ENCODE data around the gene ARHGEF12. TPM values are rescaled to one million over a fixed set of nuclear protein-coding genes. Genes with fewer than 3 reads are reported as not detected.

Gene ARHGEF12
- total and polyA plus RNA-seq, 10 of the 15 experiments (the other 5 are each of a cell fraction or from before 2014, with no cell fraction given) = 2.7 to 40.8 (median 20.9) TPM

- no peak for TF ChIP-seq RB1 (IDR thresholded peaks at IDR 0.05; ENCODE audit: borderline replicate concordance)
Observed at GRCh38 chr11:120342226-120342625, 6.0 kb downstream of the ARHGEF12 start (continued).

DNA sequence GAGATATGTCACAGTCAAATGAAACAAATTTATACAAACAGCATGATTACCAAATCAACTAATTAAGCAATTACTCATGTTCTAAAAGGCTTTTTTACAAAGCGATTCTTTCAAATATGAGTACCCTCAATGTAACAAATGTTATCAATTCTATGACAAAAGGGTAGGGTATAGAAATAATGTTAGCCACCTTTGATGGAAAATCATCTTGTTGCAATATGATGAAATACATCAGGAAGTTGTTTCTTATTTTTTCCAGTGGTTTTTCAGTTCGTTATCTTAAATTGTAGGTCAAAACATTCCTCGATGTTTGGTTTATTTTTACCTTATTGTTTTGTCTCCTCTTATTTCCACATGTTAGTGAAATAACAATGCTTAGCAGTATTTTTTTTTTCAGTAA, 6.5 kb downstream of the ARHGEF12 start:
- WGBS (ENCODE audit: insufficient coverage, insufficient replicate concordance, low lambda C conversion rate, missing lambda C conversion rate) = 96% methylated on average over 3 of the region's 3 CpGs
- H3K36me3 ChIP-seq (ENCODE audit: control insufficient read depth in 2 of 2, insufficient read depth in 2 of 2, low read length in 1 of 2) = no peaks in the 10 kb centered on the region
- H3K9ac ChIP-seq (ENCODE audit: control insufficient read depth, insufficient read depth, low read length) = no peak overlapping the region
- H3K4me3 ChIP-seq = no peak overlapping the region
- intact Hi-C loops (cut with micrococcal nuclease; ENCODE audit: unreplicated experiment) = no loop called here
- no peaks in the 10 kb centered on the region; the same call in 1 of the 2 replicates for H4K20me1 ChIP-seq (ENCODE audit: control insufficient read depth, insufficient read depth)
- in situ Hi-C loops (cut with MboI) = no loop called here
- no peaks in the 10 kb centered on the region; the same call in 2 of the 3 replicates for H3K9me3 ChIP-seq (replicated peaks; ENCODE audit: control insufficient read depth, insufficient read depth, low read length)
- H3K79me2 ChIP-seq (ENCODE audit: control insufficient read depth, insufficient read depth, low read length) = peaks cover 64% of the 10 kb centered on the region
- BruUV-seq (replicated peaks) = no TSS peak
- no peak for FAIRE-seq
- no peak overlapping the region for H2AFZ ChIP-seq (ENCODE audit: control insufficient read depth, low read depth, low read length)
- no peaks in the 10 kb centered on the region for H3K27me3 ChIP-seq (replicated peaks in 1 of 2; ENCODE audit: control insufficient read depth in 2 of 2, insufficient read depth in 2 of 2, low read length in 1 of 2)
- no peak for TF ChIP-seq ZBED1 (IDR thresholded peaks at IDR 0.05; ENCODE audit: borderline replicate concordance)
- TF ChIP-seq, protein P1, sequence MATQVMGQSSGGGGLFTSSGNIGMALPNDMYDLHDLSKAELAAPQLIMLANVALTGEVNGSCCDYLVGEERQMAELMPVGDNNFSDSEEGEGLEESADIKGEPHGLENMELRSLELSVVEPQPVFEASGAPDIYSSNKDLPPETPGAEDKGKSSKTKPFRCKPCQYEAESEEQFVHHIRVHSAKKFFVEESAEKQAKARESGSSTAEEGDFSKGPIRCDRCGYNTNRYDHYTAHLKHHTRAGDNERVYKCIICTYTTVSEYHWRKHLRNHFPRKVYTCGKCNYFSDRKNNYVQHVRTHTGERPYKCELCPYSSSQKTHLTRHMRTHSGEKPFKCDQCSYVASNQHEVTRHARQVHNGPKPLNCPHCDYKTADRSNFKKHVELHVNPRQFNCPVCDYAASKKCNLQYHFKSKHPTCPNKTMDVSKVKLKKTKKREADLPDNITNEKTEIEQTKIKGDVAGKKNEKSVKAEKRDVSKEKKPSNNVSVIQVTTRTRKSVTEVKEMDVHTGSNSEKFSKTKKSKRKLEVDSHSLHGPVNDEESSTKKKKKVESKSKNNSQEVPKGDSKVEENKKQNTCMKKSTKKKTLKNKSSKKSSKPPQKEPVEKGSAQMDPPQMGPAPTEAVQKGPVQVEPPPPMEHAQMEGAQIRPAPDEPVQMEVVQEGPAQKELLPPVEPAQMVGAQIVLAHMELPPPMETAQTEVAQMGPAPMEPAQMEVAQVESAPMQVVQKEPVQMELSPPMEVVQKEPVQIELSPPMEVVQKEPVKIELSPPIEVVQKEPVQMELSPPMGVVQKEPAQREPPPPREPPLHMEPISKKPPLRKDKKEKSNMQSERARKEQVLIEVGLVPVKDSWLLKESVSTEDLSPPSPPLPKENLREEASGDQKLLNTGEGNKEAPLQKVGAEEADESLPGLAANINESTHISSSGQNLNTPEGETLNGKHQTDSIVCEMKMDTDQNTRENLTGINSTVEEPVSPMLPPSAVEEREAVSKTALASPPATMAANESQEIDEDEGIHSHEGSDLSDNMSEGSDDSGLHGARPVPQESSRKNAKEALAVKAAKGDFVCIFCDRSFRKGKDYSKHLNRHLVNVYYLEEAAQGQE (IDR thresholded peaks at IDR 0.05; ENCODE audit: low read depth, low read length) = no peak
- TF ChIP-seq RELA (IDR thresholded peaks at IDR 0.05; ENCODE audit: borderline replicate concordance, partially characterized antibody) = no peak
- no peak for TF ChIP-seq EP300 (IDR thresholded peaks at IDR 0.05; ENCODE audit: borderline replicate concordance in 1 of 2, control insufficient read depth in 1 of 2, low read depth in 2 of 2, low read length in 2 of 2)
- no peak for TF ChIP-seq ZNF384 (IDR thresholded peaks at IDR 0.05; ENCODE audit: borderline replicate concordance, low read depth, low read length)
- no peak for TF ChIP-seq ZNF217 (IDR thresholded peaks at IDR 0.05)
- TF ChIP-seq RCOR1 (conservative IDR thresholded peaks at IDR 0.05; ENCODE audit: low read depth, low read length) = no peak
- no peak for TF ChIP-seq FOS (IDR thresholded peaks at IDR 0.05; ENCODE audit: borderline replicate concordance, extremely low read depth, insufficient read length)
- TF ChIP-seq BCL11A (IDR thresholded peaks at IDR 0.05; ENCODE audit: low read depth, low read length) = no peak
- TF ChIP-seq CUX1 (IDR thresholded peaks at IDR 0.05; ENCODE audit: insufficient replicate concordance, low read depth, low read length) = no peak
- H3K27ac ChIP-seq (ENCODE audit: control insufficient read depth, insufficient read depth) = no peak overlapping the region
- SMC1A ChIA-PET (ENCODE audit: uncharacterized antibody, unreplicated experiment) = interaction anchor here (1.3 to 4.9 kb wide), 5 partner anchors 16 to 82 kb away, joined by 3 to 37 read pairs (median 6); no protein-coding TSS in a partner anchor
- RAD21 ChIA-PET (ENCODE audit: unreplicated experiment) = interaction anchor here (1.6 to 2.2 kb wide), 2 partner anchors 53 to 58 kb away, joined by 6 read pairs; no protein-coding TSS in a partner anchor
- CTCF ChIA-PET = interaction anchor here (0.6 to 1.4 kb wide), 3 partner anchors 9 to 158 kb away, joined by 3 to 4 read pairs (median 4); no protein-coding TSS in a partner anchor
- POLR2A ChIA-PET = no interaction called here
- H3K4me1 ChIP-seq (ENCODE audit: control insufficient read depth, insufficient read depth, low read length) = peaks cover 25% of the 10 kb centered on the region
- no peak for ATAC-seq
- DNase-seq (ENCODE audit: low read depth, low spot score) = no peak
- H3K4me2 ChIP-seq (ENCODE audit: control insufficient read depth, insufficient read depth) = no peak overlapping the region; the same call in 1 of the 2 replicates
